T follicular helper cell (primary cell): ENCODE results near the gene NANOS2.
"Not testable (repeated sequence)": the region's sequence is repeated elsewhere in the genome, so short reads cannot be mapped to it uniquely, and the experiment has no call there.

Experiments used
- DNase-seq: peaks from one replicate; pipeline ENCODE4 v3.0.0-alpha.2; 2020; ENCODE audit warnings: low read depth

NANOS2 gene

GRCh38 chr19:45876411-45877197 lies 38.0 kb downstream of the NANOS2 start:
- DNase-seq: no peak

- DNase-seq: no peak
Measured at GRCh38 chr19:45876161-45876410, 38.5 kb downstream of the NANOS2 start.

- DNase-seq: no peak
Measured at GRCh38 chr19:45874620-45874966, 40.0 kb downstream of the NANOS2 start.

GRCh38 chr19:45873219-45873772 lies 41.3 kb downstream of the NANOS2 start:
- no peak for DNase-seq

GRCh38 chr19:45872095-45872919 lies 42.3 kb downstream of the NANOS2 start:
- DNase-seq: no peak

- no peak for DNase-seq
Measured at GRCh38 chr19:45870798-45871197, 43.8 kb downstream of the NANOS2 start.

- DNase-seq: not testable (repeated sequence)
Measured at GRCh38 chr19:45867241-45867640, 47.3 kb downstream of the NANOS2 start.

GRCh38 chr19:45866400-45867176 lies 48.0 kb downstream of the NANOS2 start:
- DNase-seq: no peak

- no peak for DNase-seq
Measured at GRCh38 chr19:45865269-45865948, 49.2 kb downstream of the NANOS2 start.

- no peak for DNase-seq
Measured at GRCh38 chr19:45864629-45865082, 49.9 kb downstream of the NANOS2 start.

- no peak for DNase-seq
Measured at GRCh38 chr19:45863840-45864628, 50.5 kb downstream of the NANOS2 start, which contains the start of gene FOXA3. TSS of gene FOXA3 (plus strand) at chr19:45864326. CDS start at chr19:45864457, 131 bp downstream.

- no peak for DNase-seq
Measured at GRCh38 chr19:45863335-45863839, 51.2 kb downstream of the NANOS2 start.
